PC-3 (cell line): Measurements from ENCODE around the gene HPCAL4.

ENCODE experiments used
- CTCF ChIP-seq: fragments of 300-600 bp; sonication (generic); conservative IDR thresholded peaks from 2 replicates; pipeline ENCODE4 v1.5.1; 2017; ENCODE audit warnings: antibody characterized with exemption, low read depth, mild to moderate bottlenecking, low read length
- EZH2 ChIP-seq: fragments of 300-600 bp; sonication (generic); IDR thresholded peaks from one replicate; pipeline ENCODE4 v1.6.1; 2017; ENCODE audit warnings: antibody characterized with exemption, mild to moderate bottlenecking, low read length; ENCODE audit not compliant: unreplicated experiment
- EZH2phosphoT487 ChIP-seq: fragments of 300-600 bp; sonication (generic); IDR thresholded peaks from 2 replicates; pipeline ENCODE4 v1.6.1; 2018; ENCODE audit warnings: mild to moderate bottlenecking, antibody characterized with exemption, low read length, borderline replicate concordance

DNA sequence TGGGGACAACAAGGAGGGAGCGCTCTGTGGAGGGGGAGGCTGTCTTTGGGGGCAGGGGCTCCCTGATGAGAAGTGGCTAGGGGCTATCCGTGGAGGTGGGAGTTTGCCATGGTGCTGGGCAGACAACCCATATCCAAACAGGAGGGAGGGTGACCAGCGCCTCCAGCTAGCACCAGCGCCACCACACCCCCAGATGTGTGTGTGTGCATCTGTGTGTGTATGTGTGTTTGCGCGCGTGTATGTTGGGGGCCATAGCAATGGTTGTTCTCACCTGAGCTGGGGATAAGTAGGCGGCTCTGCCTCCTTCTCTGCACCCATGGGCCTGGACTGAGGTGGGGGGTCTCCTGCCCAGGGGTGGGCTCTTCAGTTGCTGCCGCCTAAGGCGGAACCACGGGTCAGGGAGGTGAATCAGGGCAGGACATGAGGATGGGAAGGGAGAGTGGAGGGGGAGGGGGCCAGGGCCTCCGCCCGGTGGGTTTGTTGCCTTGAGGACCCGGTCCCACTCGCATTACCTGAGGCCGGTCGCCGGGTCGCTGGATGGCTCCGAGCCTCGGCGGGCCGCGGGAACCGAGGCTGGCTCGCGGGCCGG, 345 bp downstream of the HPCAL4 start:
- TF ChIP-seq CTCF (no peak), EZH2phosphoT487 (no peak), EZH2 (no peak)
